ENCODE measurements around the gene RSPRY1.

Gene RSPRY1

GRCh38 chr16:57152096-57153093 lies 33.7 kb upstream of the RSPRY1 start:
- DNase-seq (ENCODE audit: low spot score), result no peak

- DNase-seq (ENCODE audit: low spot score), result no peak
These were observed 32.3 kb upstream of the RSPRY1 start for GRCh38 chr16:57153841-57154240.

- DNase-seq (ENCODE audit: low spot score), result no peak
These were observed 30.3 kb upstream of the RSPRY1 start for GRCh38 chr16:57155702-57156350.

- DNase-seq (ENCODE audit: low spot score), result no peak
These were observed 29.8 kb upstream of the RSPRY1 start for GRCh38 chr16:57156351-57156703.

GRCh38 chr16:57157533-57157932 lies 28.6 kb upstream of the RSPRY1 start:
- no peak for DNase-seq (ENCODE audit: low spot score)

- DNase-seq (ENCODE audit: low spot score), result no peak
These were observed 26.7 kb upstream of the RSPRY1 start for GRCh38 chr16:57159447-57159846.

GRCh38 chr16:57163842-57164241 lies 22.3 kb upstream of the RSPRY1 start:
- no peak for DNase-seq (ENCODE audit: low spot score)

- DNase-seq (ENCODE audit: low spot score), result no peak
These were observed 20.6 kb upstream of the RSPRY1 start for GRCh38 chr16:57165483-57165882.

- DNase-seq (ENCODE audit: low spot score), result no peak
These were observed 20.2 kb upstream of the RSPRY1 start for GRCh38 chr16:57165938-57166337.

GRCh38 chr16:57166451-57166850 lies 19.7 kb upstream of the RSPRY1 start:
- no peak for DNase-seq (ENCODE audit: low spot score)

GRCh38 chr16:57166951-57167350 lies 19.2 kb upstream of the RSPRY1 start:
- DNase-seq (ENCODE audit: low spot score), result no peak

GRCh38 chr16:57167538-57167937 lies 18.6 kb upstream of the RSPRY1 start:
- no peak for DNase-seq (ENCODE audit: low spot score)

- DNase-seq (ENCODE audit: low spot score), result peak; percentile 58
These were observed 18.2 kb upstream of the RSPRY1 start for GRCh38 chr16:57167953-57168352.

GRCh38 chr16:57169327-57169726 lies 16.8 kb upstream of the RSPRY1 start:
- DNase-seq (ENCODE audit: low spot score), result no peak

- DNase-seq (ENCODE audit: low spot score), result no peak
These were observed 13.3 kb upstream of the RSPRY1 start for GRCh38 chr16:57172721-57173290.

- DNase-seq (ENCODE audit: low spot score), result no peak
These were observed 10.2 kb upstream of the RSPRY1 start for GRCh38 chr16:57175896-57176295.

- no peak for DNase-seq (ENCODE audit: low spot score)
These were observed 7.9 kb upstream of the RSPRY1 start for GRCh38 chr16:57178196-57178595.

GRCh38 chr16:57178793-57179212 lies 7.3 kb upstream of the RSPRY1 start:
- DNase-seq (ENCODE audit: low spot score), result no peak

GRCh38 chr16:57179215-57179828 lies 6.8 kb upstream of the RSPRY1 start:
- no peak for DNase-seq (ENCODE audit: low spot score)

GRCh38 chr16:57184113-57184512 lies 2.0 kb upstream of the RSPRY1 start:
- DNase-seq (ENCODE audit: low spot score), result no peak

GRCh38 chr16:57184887-57185445 lies 1.2 kb upstream of the RSPRY1 start:
- no peak for DNase-seq (ENCODE audit: low spot score)

GRCh38 chr16:57185446-57185944 lies 634 bp upstream of the RSPRY1 start:
- peak; percentile 48 for DNase-seq (ENCODE audit: low spot score)

Measured in cerebellar cortex (tissue), 1 donor.